Epithelial cell of esophagus (primary cell): Measurements from ENCODE around the gene UFL1.

Experiments
- DNase-seq: peaks from one replicate; pipeline ENCODE4 v3.0.0; 2010; ENCODE audit warnings: low read depth
- H3K4me3 ChIP-seq: 2 replicates; pipeline ENCODE4 v1.5.1; 2011; ENCODE audit warnings: mild to moderate bottlenecking, low read length, control low read depth
- TF ChIP-seq, protein P1 (sequence below): IDR thresholded peaks from 2 replicates; pipeline ENCODE4 v1.5.1; 2011; ENCODE audit warnings: low read depth, mild to moderate bottlenecking, low read length, control low read depth, inconsistent platforms; ENCODE audit not compliant: insufficient read depth; ENCODE audit errors: missing control alignments

The UFL1 gene

DNA sequence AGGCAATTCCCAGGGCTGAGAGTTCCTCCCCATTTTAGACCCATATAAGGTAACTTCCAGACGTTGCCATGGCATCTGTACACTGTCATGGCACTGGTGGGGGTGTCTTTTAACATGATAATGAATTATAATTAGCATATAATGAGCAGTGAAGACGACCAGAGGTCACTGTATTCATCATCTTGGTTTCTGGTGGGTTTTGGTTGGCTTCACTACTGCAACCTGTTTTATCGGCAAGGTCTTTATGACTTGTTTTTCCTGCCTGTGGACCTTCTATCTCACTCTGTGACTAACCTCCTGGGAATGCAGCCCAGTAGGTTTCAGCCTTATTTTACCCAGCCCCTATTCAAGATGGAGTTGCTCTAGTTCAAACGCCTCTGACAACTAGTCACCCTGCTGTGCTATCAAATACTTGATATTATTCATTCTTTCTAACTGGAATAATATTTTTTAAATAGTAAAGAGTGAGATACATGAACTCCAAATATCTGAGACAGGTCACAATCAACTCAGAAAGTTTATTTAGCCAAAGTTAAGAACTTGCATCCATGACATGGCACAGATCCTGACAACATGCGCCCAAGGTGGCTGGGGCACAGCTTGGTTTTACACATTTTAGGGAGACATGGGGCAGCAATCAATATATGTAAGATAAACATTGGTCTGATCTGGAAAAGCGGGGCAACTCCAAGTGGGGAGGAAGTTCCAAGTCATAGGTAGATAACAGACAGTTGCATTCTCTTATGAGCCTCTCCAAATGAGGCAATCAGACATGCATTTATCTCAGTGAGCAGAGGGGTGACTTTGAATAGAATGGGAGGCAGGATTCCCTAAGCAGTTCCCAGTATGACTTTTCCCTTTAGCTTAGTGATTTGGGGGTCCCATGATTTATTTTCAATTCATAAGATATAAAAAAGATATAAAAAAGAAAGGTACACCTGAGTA is 1.2 kb upstream of the UFL1 start:
- peak overlapping the region; percentile 78 for H3K4me3 ChIP-seq
- TF ChIP-seq, protein P1, sequence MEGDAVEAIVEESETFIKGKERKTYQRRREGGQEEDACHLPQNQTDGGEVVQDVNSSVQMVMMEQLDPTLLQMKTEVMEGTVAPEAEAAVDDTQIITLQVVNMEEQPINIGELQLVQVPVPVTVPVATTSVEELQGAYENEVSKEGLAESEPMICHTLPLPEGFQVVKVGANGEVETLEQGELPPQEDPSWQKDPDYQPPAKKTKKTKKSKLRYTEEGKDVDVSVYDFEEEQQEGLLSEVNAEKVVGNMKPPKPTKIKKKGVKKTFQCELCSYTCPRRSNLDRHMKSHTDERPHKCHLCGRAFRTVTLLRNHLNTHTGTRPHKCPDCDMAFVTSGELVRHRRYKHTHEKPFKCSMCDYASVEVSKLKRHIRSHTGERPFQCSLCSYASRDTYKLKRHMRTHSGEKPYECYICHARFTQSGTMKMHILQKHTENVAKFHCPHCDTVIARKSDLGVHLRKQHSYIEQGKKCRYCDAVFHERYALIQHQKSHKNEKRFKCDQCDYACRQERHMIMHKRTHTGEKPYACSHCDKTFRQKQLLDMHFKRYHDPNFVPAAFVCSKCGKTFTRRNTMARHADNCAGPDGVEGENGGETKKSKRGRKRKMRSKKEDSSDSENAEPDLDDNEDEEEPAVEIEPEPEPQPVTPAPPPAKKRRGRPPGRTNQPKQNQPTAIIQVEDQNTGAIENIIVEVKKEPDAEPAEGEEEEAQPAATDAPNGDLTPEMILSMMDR: no peak
- DNase-seq: peak; percentile 92

DNA sequence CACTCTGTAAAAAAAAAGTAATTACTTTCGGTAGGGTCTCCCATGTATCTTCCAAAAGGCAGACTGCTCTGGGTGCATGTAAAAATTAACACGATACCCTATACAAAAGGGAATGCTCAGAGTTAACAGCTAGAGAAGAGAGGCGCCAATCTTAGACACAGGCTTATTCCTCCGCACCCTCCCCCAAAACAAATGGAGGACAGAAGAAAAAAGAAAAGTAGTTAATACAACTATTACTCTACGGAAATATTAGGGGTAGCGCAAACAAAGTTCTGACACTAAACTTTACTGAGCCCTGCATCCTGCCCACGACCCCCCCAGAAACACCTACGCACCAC is 331 bp upstream of the UFL1 start:
- H3K4me3 ChIP-seq: peak overlapping the region; percentile 78

DNA sequence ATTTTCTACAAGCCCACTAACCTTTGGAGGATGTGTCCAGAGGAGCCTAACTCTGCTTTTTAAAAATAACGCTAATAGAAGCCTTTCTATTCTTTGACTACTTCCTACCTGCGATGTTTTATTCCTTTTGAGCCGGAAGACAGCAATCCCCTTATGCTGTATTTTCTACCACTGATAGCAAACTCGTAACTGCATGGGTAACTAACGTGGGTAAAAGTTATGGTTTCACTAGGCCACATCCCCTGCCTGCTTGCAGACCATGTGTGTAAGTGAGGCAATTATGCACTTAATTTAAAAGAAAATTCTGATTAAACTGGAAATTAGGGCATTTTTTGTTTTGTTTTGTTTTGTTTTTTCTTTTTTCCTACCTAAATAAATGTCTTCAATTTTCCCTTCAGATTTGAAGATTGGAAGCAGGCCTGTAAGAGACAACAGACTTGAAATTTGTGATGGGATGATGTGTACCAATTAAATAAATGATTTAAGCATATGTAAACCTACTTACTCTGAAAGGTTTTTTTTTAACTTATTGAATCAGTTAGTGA is 931 bp downstream of the UFL1 start:
- TF ChIP-seq, protein P1: no peak
- DNase-seq: peak; percentile 8
- peak overlapping the region; percentile 78 for H3K4me3 ChIP-seq

More for the DNA sequence above, 331 bp upstream of the UFL1 start:
- TF ChIP-seq, protein P1: no peak
- no peak for DNase-seq

DNA sequence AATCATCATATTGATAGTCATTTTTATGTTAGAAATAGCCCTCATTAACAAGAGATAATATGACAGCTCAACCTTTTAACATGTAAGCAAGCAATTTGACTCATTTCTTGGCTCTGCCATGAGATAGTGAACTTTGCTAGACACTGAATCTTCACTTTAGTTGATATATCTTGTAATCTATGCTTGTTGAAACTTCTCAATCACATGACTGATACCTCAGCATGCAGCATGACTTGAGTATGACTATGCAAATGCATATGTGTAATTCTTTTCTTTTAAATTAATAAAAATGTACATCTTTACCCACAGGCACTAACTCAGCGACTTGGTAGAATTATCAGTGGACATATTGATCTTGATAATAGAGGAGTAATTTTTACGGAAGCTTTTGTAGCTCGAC is 6.6 kb downstream of the UFL1 start:
- DNase-seq: peak; percentile 15
- no peak overlapping the region for H3K4me3 ChIP-seq
- TF ChIP-seq, protein P1: no peak

DNA sequence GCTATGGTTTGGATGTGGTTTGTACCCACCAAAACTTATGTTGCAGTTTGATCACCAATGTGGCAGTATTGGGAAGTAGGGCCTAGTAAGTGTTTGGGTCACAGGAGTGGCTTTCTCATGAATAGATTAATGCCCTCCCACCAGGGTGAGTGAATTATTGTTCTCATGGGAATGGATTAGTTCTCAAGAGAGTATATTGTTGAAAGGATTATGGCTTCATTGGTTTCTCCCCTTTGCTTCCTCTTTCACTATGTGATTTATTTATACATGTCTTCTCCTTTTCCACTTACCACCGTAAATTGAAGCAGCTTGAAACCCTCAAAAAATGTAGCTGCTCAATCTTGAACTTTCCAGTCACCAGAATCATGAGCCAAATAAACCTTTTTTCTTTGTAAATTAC is 10.8 kb downstream of the UFL1 start:
- no peak for DNase-seq
- TF ChIP-seq, protein P1: no peak
- H3K4me3 ChIP-seq: no peak overlapping the region

DNA sequence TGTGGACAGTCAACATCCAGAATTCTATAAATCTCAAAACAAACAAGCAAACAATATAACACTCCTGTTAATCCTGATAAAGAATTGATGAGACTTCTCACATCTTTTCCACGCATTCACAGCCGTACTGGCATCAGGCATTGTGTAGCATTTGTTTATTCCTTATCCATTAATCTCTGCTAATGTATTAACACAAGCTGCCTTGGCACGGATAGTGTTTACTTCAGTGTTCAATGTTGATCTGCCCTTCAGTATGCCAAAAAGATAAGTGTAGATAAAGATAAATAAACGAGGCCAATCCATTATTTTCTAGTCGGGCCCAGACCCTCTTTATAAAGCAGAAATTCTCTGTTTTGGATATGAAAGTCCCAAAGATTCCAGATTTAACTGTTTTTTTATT is 16.1 kb downstream of the UFL1 start:
- H3K4me3 ChIP-seq: no peak overlapping the region
- TF ChIP-seq, protein P1: no peak
- DNase-seq: no peak

DNA sequence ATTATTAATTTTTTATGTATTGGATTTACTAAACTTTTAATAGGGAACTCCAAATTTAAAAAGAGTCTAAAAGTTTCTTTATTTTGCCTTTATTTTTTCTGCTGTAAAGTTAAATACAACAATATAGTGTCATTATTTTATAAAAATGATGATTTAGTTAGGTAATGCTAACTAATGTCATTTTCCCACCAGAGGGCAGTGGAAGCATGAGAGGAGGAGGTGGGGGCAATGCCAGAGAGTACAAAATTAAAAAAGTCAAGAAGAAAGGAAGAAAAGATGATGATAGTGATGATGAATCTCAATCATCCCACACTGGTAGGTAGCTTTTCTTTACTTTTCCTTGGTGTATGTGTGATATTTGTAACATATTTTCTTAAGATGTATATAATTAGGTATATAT is 21.1 kb downstream of the UFL1 start:
- DNase-seq: peak; percentile 2
- TF ChIP-seq, protein P1: peak; percentile 22
- no peak overlapping the region for H3K4me3 ChIP-seq
